Measurements from ENCODE around the gene TOR4A. TPM values are rescaled to one million over a fixed set of nuclear protein-coding genes. Genes with fewer than 3 reads are reported as not detected.
"Not testable (repeated sequence)": the region's sequence is repeated elsewhere in the genome, so short reads cannot be mapped to it uniquely, and the experiment has no call there.

The TOR4A gene
- total and polyA plus RNA-seq, 12 donors = 4.7 to 21.5 (median 16.5) TPM

DNA sequence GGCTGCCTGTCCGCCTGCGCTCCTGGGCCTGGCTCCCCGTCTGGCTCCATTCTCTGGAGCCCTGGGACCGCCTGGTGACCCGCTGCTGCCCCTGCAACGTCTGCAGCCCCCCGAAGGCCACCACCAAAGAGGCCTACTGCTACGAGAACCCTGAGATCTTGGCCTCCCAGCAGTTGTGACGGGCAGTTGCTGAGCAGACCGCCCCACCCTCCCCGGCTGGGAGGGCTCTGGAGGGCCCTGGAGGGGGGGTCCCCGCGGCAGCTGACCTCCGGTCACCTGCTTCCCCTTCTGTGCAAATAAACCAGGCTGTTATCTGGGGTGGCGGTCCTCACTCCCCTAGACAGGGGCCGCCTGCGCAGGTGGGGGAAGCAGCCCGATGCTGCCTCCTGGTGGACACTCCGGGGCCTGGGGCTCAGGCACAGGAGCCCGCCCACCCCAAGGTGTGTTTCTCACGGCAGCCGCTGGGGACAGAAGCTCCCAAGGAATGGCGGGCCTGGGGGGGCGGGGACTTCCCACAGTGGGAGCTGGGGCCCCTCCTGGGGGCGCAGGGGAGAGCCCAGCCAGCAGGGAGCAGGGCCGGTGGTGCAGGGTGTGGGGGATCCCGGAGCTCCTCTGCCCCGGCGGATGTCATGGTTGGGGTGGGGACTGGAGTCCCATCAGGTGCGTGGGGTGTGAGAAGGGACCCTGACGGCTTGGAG is 41.1 kb upstream of the TOR4A start:
- H3K36me3 ChIP-seq = no peaks in the 10 kb centered on the region
- H3K27me3 ChIP-seq = peaks cover 8 to 34% (median 30%) of the 10 kb centered on the region in 7 donors
- H3K4me3 ChIP-seq = peak overlapping the region in 8 of 10 donors; percentile 9 to 40 (median 32)
- DNase-seq (peak; percentile 85 to 88), ATAC-seq (peak; percentile 19 to 53 (median 44))
- TF ChIP-seq CTCF (IDR thresholded peaks at IDR 0.05) = peak; percentile 96 to 99 (median 98)
- intact Hi-C loops (cut with DNase I) = loop anchor here in 2 of 10 donors (5.0 to 10.0 kb wide), 2 partner anchors 119 to 452 kb away; no protein-coding TSS in a partner anchor
- no peaks in the 10 kb centered on the region for H3K9me3 ChIP-seq
- H3K4me1 ChIP-seq = peaks cover 14 to 47% (median 32%) of the 10 kb centered on the region in 9 donors
- peak overlapping the region in 3 of 10 donors; percentile 2 to 37 (median 8) for H3K27ac ChIP-seq
- WGBS, 2 donors = 8 to 13% methylated on average over 31 of the region's 31 CpGs

GRCh38 chr9:137236936-137237421 is 40.5 kb upstream of the TOR4A start:
- H3K4me3 ChIP-seq = peak overlapping the region in 5 of 10 donors; percentile 20 to 40 (median 34)

GRCh38 chr9:137237759-137238726 is 39.5 kb upstream of the TOR4A start:
- Histone ChIP-seq H3K27ac (peak overlapping the region in 1 of 10 donors; percentile 46), H3K9me3 (no peaks in the 10 kb centered on the region), H3K27me3 (peaks cover 0 to 20% (median 14%) of the 10 kb centered on the region in 7 donors), H3K4me3 (no peak overlapping the region), H3K36me3 (peaks cover 0 to 15% (median 10%) of the 10 kb centered on the region in 9 donors), H3K4me1 (peaks cover 16 to 61% (median 46%) of the 10 kb centered on the region in 9 donors)
- no peak for ATAC-seq
- intact Hi-C loops (cut with DNase I) = loop anchor here in 2 of 10 donors (5.0 to 10.0 kb wide), 2 partner anchors 121 to 453 kb away; no protein-coding TSS in a partner anchor
- no peak for TF ChIP-seq CTCF (IDR thresholded peaks at IDR 0.05)
- no peak for DNase-seq
- 71 to 74% methylated on average over 13 of the region's 13 CpGs for WGBS, 2 donors

More at GRCh38 chr9:137236936-137237421, 40.5 kb upstream of the TOR4A start:
- ATAC-seq (no peak), DNase-seq (no peak)
- H3K36me3 ChIP-seq = peaks cover 0 to 4% (median 1%) of the 10 kb centered on the region in 9 donors
- no peaks in the 10 kb centered on the region for H3K9me3 ChIP-seq
- peaks cover 14 to 50% (median 36%) of the 10 kb centered on the region in 9 donors for H3K4me1 ChIP-seq
- intact Hi-C loops (cut with DNase I) = loop anchor here in 2 of 10 donors (5.0 to 10.0 kb wide), 2 partner anchors 120 to 452 kb away; no protein-coding TSS in a partner anchor
- 55 to 56% methylated on average over 11 of the region's 11 CpGs for WGBS, 2 donors
- no peak for TF ChIP-seq CTCF (IDR thresholded peaks at IDR 0.05)
- H3K27me3 ChIP-seq = peaks cover 2 to 31% (median 24%) of the 10 kb centered on the region in 7 donors
- peak overlapping the region in 2 of 10 donors; percentile 2 to 8 for H3K27ac ChIP-seq

DNA sequence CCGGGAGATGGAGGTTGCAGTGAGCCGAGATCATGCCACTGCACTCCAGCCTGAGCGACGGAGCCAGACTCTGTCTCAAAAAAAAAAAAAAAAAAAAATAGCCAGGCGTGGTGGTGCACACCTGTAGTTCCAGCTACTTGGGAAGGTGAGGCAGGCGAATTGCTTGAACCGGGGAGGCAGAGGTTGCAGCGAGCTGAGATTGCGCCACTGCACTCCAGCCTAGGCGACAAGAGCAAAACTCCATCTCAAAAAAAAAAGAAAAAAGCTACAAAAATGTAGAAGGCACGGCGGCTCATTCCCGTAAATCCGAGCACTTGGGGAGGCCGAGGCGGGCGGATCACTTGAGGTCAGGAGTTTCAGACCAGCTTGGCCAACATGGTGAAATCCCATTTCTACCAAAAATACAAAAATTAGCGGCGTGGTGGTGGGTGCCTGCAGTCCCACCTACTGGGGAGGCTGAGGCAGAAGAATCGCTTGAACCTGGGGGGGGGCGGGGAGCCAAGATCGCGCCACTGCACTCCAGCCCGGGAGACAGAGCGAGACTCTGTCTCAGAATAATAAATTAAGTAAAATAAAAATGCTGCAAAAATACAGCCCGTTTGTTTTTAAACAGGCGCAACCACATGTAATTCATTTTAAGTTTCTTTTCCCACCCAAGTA is 37.9 kb upstream of the TOR4A start:
- intact Hi-C loops (cut with DNase I) = loop anchor here in 3 of 10 donors (2.0 to 10.0 kb wide), 3 partner anchors 17 to 455 kb away; partner anchors contain the start of gene RNF208 (in 1 of the 3)
- not testable (repeated sequence) for H3K27me3 ChIP-seq, DNase-seq, ATAC-seq, H3K9me3 ChIP-seq
- peaks cover 0 to 26% (median 12%) of the 10 kb centered on the region in 9 donors for H3K36me3 ChIP-seq
- peak overlapping the region; percentile 48 to 97 (median 70) for H3K4me3 ChIP-seq
- WGBS, 2 donors = 57 to 60% methylated on average over 27 of the region's 27 CpGs
- peak overlapping the region; percentile 88 to 100 (median 98) for H3K27ac ChIP-seq
- H3K4me1 ChIP-seq = peaks cover 16 to 76% (median 56%) of the 10 kb centered on the region in 9 donors

All from heart right ventricle (tissue), 16 donors.